Mesenchymal stem cell (in vitro differentiated cells and primary cell): Measurements from ENCODE around the gene TRAM2.

Experiments
- DNase-seq: peaks from one replicate; pipeline ENCODE4 v3.0.0-alpha.2; 2013
- H2AFZ ChIP-seq: one replicate; pipeline ENCODE4 v1.6.1; 2013; ENCODE audit warnings: low read depth, mild to moderate bottlenecking, control low read depth, inconsistent platforms, low read length, moderate library complexity
- H2AK5ac ChIP-seq: 2 replicates; pipeline ENCODE4 v1.6.1; 2013; ENCODE audit warnings: low read length, moderate library complexity, mild to moderate bottlenecking, inconsistent platforms; ENCODE audit not compliant: severe bottlenecking
- H2BK120ac ChIP-seq: one replicate; pipeline ENCODE4 v1.6.1; 2013; ENCODE audit warnings: low read depth, mild to moderate bottlenecking, inconsistent platforms, low read length, moderate library complexity
- H2BK12ac ChIP-seq, 2 experiments: one replicate each; pipeline ENCODE4 v1.6.1; 2013; ENCODE audit warnings: inconsistent platforms in 2 of 2, low read length in 2 of 2, mild to moderate bottlenecking in 2 of 2, moderate library complexity in 2 of 2, control low read depth in 1 of 2
- H2BK15ac ChIP-seq: one replicate; pipeline ENCODE4 v1.6.1; 2013; ENCODE audit warnings: mild to moderate bottlenecking, low read depth, inconsistent platforms; ENCODE audit not compliant: poor library complexity, severe bottlenecking
- H2BK5ac ChIP-seq: 2 replicates; pipeline ENCODE4 v1.6.1; 2013; ENCODE audit warnings: low read depth, mild to moderate bottlenecking, low read length, control low read depth, inconsistent platforms; ENCODE audit not compliant: poor library complexity, severe bottlenecking
- H3K14ac ChIP-seq, 2 experiments: one replicate each; pipeline ENCODE4 v1.6.1; 2013; ENCODE audit warnings: inconsistent platforms in 2 of 2, low read length in 2 of 2, control low read depth in 1 of 2, mild to moderate bottlenecking in 1 of 2, moderate library complexity in 1 of 2
- H3K18ac ChIP-seq, 2 experiments: one replicate each; pipeline ENCODE4 v1.6.1; 2013; ENCODE audit warnings: inconsistent platforms in 2 of 2, low read length in 2 of 2, control low read depth in 1 of 2, low read depth in 1 of 2, mild to moderate bottlenecking in 1 of 2
- H3K23ac ChIP-seq, 2 experiments: one replicate each; pipeline ENCODE4 v1.6.1; 2013; ENCODE audit warnings: inconsistent platforms in 2 of 2, low read length in 2 of 2, mild to moderate bottlenecking in 2 of 2, moderate library complexity in 2 of 2, control low read depth in 1 of 2
- H3K27ac ChIP-seq: 2 replicates; pipeline ENCODE4 v1.5.1; 2013; ENCODE audit warnings: mild to moderate bottlenecking, moderate library complexity, low read length, control low read depth, inconsistent platforms; ENCODE audit not compliant: poor library complexity, severe bottlenecking
- H3K27me3 ChIP-seq, 2 experiments: 2 replicates each; pipeline versions ENCODE4 v1.6.1 to v1.7.0; 2013; ENCODE audit warnings: low read length in 2 of 2, mild to moderate bottlenecking in 2 of 2, moderate library complexity in 2 of 2, control low read depth in 1 of 2, inconsistent platforms in 1 of 2; ENCODE audit not compliant: control insufficient read depth in 1 of 2, insufficient read depth in 1 of 2
- H3K36me3 ChIP-seq, 2 experiments: 2 replicates each; pipeline versions ENCODE4 v1.6.1 to v1.7.0; 2013; ENCODE audit warnings: low read length in 2 of 2, control low read depth in 1 of 2, inconsistent platforms in 1 of 2, low read depth in 1 of 2, mild to moderate bottlenecking in 1 of 2; ENCODE audit not compliant: insufficient read depth in 2 of 2, control insufficient read depth in 1 of 2
- H3K4ac ChIP-seq, 2 experiments: one replicate each; pipeline ENCODE4 v1.6.1; 2013; ENCODE audit warnings: inconsistent platforms in 2 of 2, low read length in 2 of 2, mild to moderate bottlenecking in 2 of 2, moderate library complexity in 2 of 2, control low read depth in 1 of 2, low read depth in 1 of 2
- H3K4me1 ChIP-seq: 2 replicates; pipeline ENCODE4 v1.6.1; 2013; ENCODE audit warnings: low read depth, low read length, control low read depth; ENCODE audit not compliant: control insufficient read depth, insufficient read depth
- H3K4me2 ChIP-seq: 2 replicates; pipeline ENCODE4 v1.6.1; 2013; ENCODE audit warnings: low read length, mild to moderate bottlenecking, inconsistent platforms; ENCODE audit not compliant: poor library complexity, severe bottlenecking
- H3K4me3 ChIP-seq, 2 experiments: 2 replicates each; pipeline versions ENCODE4 v1.5.1 to v1.7.0; 2013; ENCODE audit warnings: low read length in 2 of 2, mild to moderate bottlenecking in 2 of 2, control low read depth in 1 of 2, low read depth in 1 of 2; ENCODE audit not compliant: insufficient read depth in 1 of 2
- H3K79me1 ChIP-seq: replicated peaks from 2 replicates; pipeline ENCODE4 v1.6.1; 2013; ENCODE audit warnings: mild to moderate bottlenecking, control low read depth, low read length, inconsistent platforms; ENCODE audit not compliant: poor library complexity, severe bottlenecking
- H3K9ac ChIP-seq: 2 replicates; pipeline ENCODE4 v1.7.0; 2013; ENCODE audit warnings: mild to moderate bottlenecking, low read length, moderate library complexity
- H3K9me3 ChIP-seq: 2 replicates; pipeline ENCODE4 v1.7.0; 2013; ENCODE audit warnings: mild to moderate bottlenecking, low read length; ENCODE audit not compliant: control insufficient read depth
- H4K8ac ChIP-seq: one replicate; pipeline ENCODE4 v1.6.1; 2013; ENCODE audit warnings: inconsistent platforms, mild to moderate bottlenecking, low read length, moderate library complexity
- H4K91ac ChIP-seq: one replicate; pipeline ENCODE4 v1.6.1; 2013; ENCODE audit warnings: mild to moderate bottlenecking, low read length, inconsistent platforms
- WGBS: methylation state at CpG from one replicate; pipeline ENCODE4 v1.1.7; 2013; ENCODE audit warnings: mixed read lengths; 5-methylcytosine and 5-hydroxymethylcytosine counted together

TRAM2 gene

GRCh38 chr6:52510213-52510562 lies 66.7 kb downstream of the TRAM2 start:
- DNase-seq: no peak
- Histone ChIP-seq H2AK5ac (peak overlapping the region; percentile 3), H3K27me3 (no peaks in the 10 kb centered on the region), H3K36me3 (peaks cover 56 to 84% of the 10 kb centered on the region in 2 experiments), H3K4ac (peak overlapping the region in 1 of 2 experiments; percentile 19), H3K4me2 (no peak overlapping the region), H4K91ac (no peak overlapping the region), H3K4me1 (peaks cover 31% of the 10 kb centered on the region), H3K4me3 (no peak overlapping the region), H3K79me1 (peaks cover 33% of the 10 kb centered on the region), H2BK15ac (no peak overlapping the region), H3K9ac (peak overlapping the region; percentile 89), H3K9me3 (no peaks in the 10 kb centered on the region), H3K23ac (no peak overlapping the region), H2BK12ac (peak overlapping the region in 1 of 2 experiments; percentile 32), H3K14ac (no peak overlapping the region), H3K18ac (no peak overlapping the region), H4K8ac (no peak overlapping the region), H2BK120ac (no peak overlapping the region), H2BK5ac (no peak overlapping the region), H3K27ac (peak overlapping the region; percentile 71), H2AFZ (no peak overlapping the region)

- H2BK12ac ChIP-seq: no peak overlapping the region
- WGBS: 74% methylated on average over 13 of the region's 14 CpGs
- H3K27me3 ChIP-seq: no peaks in the 10 kb centered on the region
- peaks cover 32% of the 10 kb centered on the region for H3K4me1 ChIP-seq
- H3K14ac ChIP-seq: peak overlapping the region in 1 of 2 experiments; percentile 76
- H3K18ac ChIP-seq: no peak overlapping the region
- no peak overlapping the region for H2BK5ac ChIP-seq
- H2AFZ ChIP-seq: no peak overlapping the region
- H3K36me3 ChIP-seq: peaks cover 62 to 84% of the 10 kb centered on the region in 2 experiments
- H3K23ac ChIP-seq: no peak overlapping the region
- H3K79me1 ChIP-seq: peaks cover 35% of the 10 kb centered on the region
- DNase-seq: no peak
- H3K9me3 ChIP-seq: no peaks in the 10 kb centered on the region
- no peak overlapping the region for H3K4me2 ChIP-seq
- peak overlapping the region; percentile 20 for H2BK15ac ChIP-seq
- peak overlapping the region; percentile 37 for H4K91ac ChIP-seq
- peak overlapping the region; percentile 71 for H3K27ac ChIP-seq
- H2AK5ac ChIP-seq: peak overlapping the region; percentile 5
- H3K4me3 ChIP-seq: no peak overlapping the region
- peak overlapping the region; percentile 89 for H3K9ac ChIP-seq
- H3K4ac ChIP-seq: no peak overlapping the region
- no peak overlapping the region for H2BK120ac ChIP-seq
- H4K8ac ChIP-seq: no peak overlapping the region
Observed at GRCh38 chr6:52509281-52510212, 67.3 kb downstream of the TRAM2 start.

- Histone ChIP-seq H3K4me3 (no peak overlapping the region), H2AK5ac (peak overlapping the region; percentile 11), H3K79me1 (peaks cover 29% of the 10 kb centered on the region), H3K18ac (peak overlapping the region; percentile 32 to 55), H3K9me3 (no peaks in the 10 kb centered on the region), H3K27ac (no peak overlapping the region), H2BK5ac (no peak overlapping the region), H3K23ac (no peak overlapping the region), H3K14ac (peak overlapping the region in 1 of 2 experiments; percentile 41), H3K27me3 (no peaks in the 10 kb centered on the region), H2BK15ac (no peak overlapping the region), H3K4me1 (peaks cover 38% of the 10 kb centered on the region), H3K4ac (peak overlapping the region in 1 of 2 experiments; percentile 51), H3K9ac (no peak overlapping the region), H3K4me2 (no peak overlapping the region), H4K91ac (peak overlapping the region; percentile 48), H2AFZ (no peak overlapping the region), H4K8ac (peak overlapping the region; percentile 28), H2BK12ac (peak overlapping the region in 1 of 2 experiments; percentile 35), H3K36me3 (peaks cover 65 to 84% of the 10 kb centered on the region in 2 experiments), H2BK120ac (no peak overlapping the region)
- no peak for DNase-seq
- 95% methylated on average over 5 of the region's 5 CpGs for WGBS
Observed at GRCh38 chr6:52508261-52508739, 68.6 kb downstream of the TRAM2 start.

- no peak overlapping the region for H3K23ac ChIP-seq
- H3K18ac ChIP-seq: peak overlapping the region; percentile 32 to 55
- H3K9me3 ChIP-seq: no peaks in the 10 kb centered on the region
- no peak overlapping the region for H3K14ac ChIP-seq
- no peak overlapping the region for H2BK15ac ChIP-seq
- H3K4ac ChIP-seq: no peak overlapping the region
- H3K79me1 ChIP-seq: peaks cover 28% of the 10 kb centered on the region
- peaks cover 41% of the 10 kb centered on the region for H3K4me1 ChIP-seq
- H2AFZ ChIP-seq: no peak overlapping the region
- no peak overlapping the region for H3K27ac ChIP-seq
- no peak overlapping the region for H3K9ac ChIP-seq
- H4K8ac ChIP-seq: no peak overlapping the region
- peak overlapping the region; percentile 11 for H2AK5ac ChIP-seq
- WGBS: 72% methylated on average over 3 of the region's 3 CpGs
- no peaks in the 10 kb centered on the region for H3K27me3 ChIP-seq
- peaks cover 69 to 84% of the 10 kb centered on the region in 2 experiments for H3K36me3 ChIP-seq
- H4K91ac ChIP-seq: no peak overlapping the region
- no peak overlapping the region for H2BK12ac ChIP-seq
- H3K4me3 ChIP-seq: no peak overlapping the region
- H3K4me2 ChIP-seq: no peak overlapping the region
- no peak overlapping the region for H2BK5ac ChIP-seq
- DNase-seq: peak; percentile 86
- no peak overlapping the region for H2BK120ac ChIP-seq
Observed at GRCh38 chr6:52507557-52508260, 69.2 kb downstream of the TRAM2 start.
